Epithelial cell of esophagus (primary cell): ENCODE measurements around the gene CMTM8.

Source experiments
- DNase-seq: peaks from one replicate; pipeline ENCODE4 v3.0.0; 2010; ENCODE audit warnings: low read depth
- H3K4me3 ChIP-seq: 2 replicates; pipeline ENCODE4 v1.5.1; 2011; ENCODE audit warnings: mild to moderate bottlenecking, low read length, control low read depth
- TF ChIP-seq, protein P1 (sequence below): IDR thresholded peaks from 2 replicates; pipeline ENCODE4 v1.5.1; 2011; ENCODE audit warnings: low read depth, mild to moderate bottlenecking, low read length, control low read depth, inconsistent platforms; ENCODE audit not compliant: insufficient read depth; ENCODE audit errors: missing control alignments

CMTM8 gene

DNA sequence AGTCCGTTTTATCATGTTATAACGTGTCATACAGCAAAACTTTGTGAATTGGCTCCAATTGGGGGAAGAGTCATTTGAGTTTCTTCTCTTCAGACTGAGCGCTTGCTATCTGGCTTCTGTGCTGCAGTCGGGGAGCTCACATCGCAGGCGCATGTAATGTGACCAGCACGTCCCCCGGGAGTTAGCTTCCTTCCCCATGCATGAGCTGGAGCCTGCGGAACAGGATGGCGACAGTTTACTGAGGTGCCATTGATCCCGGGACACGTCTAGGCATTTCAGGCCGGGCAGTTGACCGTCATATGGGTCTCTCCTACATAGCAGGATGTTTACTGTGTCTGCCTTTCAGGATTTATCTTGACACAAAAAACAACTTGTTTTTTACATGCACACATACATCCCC, 44.8 kb downstream of the CMTM8 start:
- H3K4me3 ChIP-seq = no peak overlapping the region
- no peak for DNase-seq
- TF ChIP-seq, protein P1, sequence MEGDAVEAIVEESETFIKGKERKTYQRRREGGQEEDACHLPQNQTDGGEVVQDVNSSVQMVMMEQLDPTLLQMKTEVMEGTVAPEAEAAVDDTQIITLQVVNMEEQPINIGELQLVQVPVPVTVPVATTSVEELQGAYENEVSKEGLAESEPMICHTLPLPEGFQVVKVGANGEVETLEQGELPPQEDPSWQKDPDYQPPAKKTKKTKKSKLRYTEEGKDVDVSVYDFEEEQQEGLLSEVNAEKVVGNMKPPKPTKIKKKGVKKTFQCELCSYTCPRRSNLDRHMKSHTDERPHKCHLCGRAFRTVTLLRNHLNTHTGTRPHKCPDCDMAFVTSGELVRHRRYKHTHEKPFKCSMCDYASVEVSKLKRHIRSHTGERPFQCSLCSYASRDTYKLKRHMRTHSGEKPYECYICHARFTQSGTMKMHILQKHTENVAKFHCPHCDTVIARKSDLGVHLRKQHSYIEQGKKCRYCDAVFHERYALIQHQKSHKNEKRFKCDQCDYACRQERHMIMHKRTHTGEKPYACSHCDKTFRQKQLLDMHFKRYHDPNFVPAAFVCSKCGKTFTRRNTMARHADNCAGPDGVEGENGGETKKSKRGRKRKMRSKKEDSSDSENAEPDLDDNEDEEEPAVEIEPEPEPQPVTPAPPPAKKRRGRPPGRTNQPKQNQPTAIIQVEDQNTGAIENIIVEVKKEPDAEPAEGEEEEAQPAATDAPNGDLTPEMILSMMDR = no peak

DNA sequence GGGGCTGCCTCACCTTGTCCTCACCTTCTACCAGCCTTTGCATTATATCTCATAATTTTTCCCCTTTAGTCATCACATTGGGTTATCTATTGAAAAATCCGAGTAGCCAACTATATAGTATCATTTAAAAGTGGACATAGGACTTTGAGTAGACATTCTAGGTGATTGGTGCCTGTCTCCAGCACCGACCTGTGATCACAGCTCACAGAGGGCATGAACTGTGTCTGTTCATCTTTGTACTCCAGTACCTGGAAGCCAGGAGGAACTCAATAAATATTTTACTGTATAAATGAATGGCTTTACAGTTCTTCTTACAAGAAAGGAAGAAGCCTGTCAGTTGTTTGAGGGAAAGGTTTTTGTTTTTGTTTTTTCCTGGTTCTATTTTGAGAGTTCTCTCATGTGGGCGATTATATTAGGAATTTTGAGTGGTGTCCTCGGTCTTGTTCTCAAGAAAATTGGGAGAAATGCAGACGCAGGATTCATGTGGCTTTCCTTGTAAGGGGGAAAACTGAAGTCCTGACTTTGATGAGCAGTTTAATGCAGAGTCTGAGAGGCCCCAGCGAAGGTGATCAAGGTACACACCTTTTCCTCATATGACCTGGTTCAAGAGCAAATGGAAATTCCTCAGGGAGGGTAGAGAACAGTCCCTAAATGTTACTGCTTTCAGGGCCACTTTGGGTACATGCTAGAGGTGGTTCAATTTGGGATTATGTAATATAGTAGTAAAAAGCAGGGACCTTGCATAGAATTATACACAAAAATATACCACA, 46.1 kb downstream of the CMTM8 start:
- no peak for DNase-seq
- no peak overlapping the region for H3K4me3 ChIP-seq
- TF ChIP-seq, protein P1 = no peak

DNA sequence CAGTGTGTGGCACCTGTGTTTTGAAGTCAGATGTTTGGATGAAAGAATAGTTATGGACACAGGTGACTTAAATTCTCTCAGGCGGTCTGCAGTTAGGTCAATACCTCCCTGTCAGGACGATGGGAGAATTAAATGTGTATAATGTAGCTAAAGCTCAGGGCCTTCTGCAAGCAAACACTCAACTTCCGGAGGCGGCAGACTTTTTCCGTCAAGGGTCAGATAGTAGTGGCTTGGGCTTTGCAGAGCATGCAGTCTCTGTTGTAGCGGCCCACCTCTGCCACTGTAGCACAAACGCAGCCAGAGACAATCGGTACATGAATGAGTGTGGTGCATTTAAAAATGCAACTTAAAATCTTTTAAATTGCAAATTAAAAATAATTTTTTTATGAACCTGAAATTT, 47.4 kb downstream of the CMTM8 start:
- H3K4me3 ChIP-seq = no peak overlapping the region
- TF ChIP-seq, protein P1 = no peak
- DNase-seq = no peak

DNA sequence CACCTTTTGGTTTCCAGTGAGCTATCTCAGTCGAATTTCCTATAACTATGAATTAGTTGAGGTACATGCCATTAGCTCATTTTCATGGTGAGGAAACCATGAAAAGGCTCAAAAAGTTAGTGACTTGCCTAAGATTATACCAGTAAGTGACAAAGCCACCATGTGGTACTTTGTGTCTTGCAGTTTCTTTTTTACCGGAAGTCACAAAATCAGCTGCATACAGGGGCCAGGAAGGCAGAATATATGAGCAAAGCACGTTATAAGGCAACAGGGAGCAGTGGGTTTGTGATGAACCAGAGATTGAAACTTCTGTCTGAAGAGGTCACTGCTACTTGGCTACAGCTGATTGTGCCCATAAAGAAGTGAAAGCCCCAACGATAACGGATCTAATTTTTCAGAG, 50.3 kb downstream of the CMTM8 start:
- DNase-seq = no peak
- no peak overlapping the region for H3K4me3 ChIP-seq
- TF ChIP-seq, protein P1 = no peak

DNA sequence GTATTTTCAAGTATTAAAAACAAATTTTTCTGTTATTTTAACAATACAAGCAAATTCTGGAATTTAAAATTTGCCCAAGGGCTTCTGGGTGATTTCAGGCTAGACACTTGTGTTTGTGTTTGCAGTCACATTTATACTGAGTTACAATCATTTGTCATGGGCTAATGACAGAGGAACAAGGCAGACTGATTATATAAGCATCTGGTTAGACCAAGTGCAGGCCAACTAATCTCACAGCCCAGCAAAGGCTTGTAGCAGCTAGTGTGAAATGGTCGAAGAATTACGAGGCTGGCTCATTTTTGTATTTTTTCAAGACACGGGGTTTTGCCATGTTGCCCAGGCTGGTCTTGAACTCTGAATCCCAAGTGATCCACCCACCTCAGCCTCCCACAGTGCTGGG, 52.1 kb downstream of the CMTM8 start:
- H3K4me3 ChIP-seq = no peak overlapping the region
- no peak for DNase-seq
- TF ChIP-seq, protein P1 = no peak

DNA sequence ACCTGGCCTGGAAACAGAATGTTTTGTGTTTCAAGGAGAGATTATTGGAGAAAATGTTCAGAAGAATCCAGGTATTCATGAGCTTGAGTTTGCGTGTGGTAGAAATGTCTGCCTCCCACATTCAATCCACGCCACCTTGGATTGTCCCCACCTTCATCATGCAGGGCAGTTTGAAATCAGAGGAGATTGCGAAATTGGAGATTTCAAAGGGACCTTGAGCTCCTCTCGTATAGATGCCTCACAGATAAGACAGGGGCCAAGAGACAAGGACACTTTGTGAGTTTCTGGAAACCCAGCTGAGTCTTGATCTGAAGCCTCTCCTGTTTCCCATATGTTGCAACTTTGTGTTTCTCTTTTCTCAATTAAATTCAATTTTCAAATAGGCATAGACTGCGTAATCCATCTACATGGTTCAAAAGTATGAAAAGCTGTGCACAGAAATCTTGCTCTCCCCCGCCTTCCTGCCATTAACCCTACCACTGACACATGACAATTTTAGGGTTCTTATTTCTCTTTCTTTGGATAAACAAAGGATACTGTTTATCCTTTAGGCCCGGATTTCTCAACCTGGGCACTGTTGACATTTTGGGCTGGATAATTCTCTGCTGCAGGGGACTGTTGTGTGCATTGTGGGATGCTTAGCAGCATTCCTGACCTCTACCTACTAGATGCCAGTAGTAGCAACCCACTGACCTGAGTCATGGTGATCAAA, 53.8 kb downstream of the CMTM8 start:
- no peak for DNase-seq
- no peak overlapping the region for H3K4me3 ChIP-seq
- TF ChIP-seq, protein P1 = no peak
